ENCODE results near the gene CACNA2D2. TPM values are rescaled to one million over a fixed set of nuclear protein-coding genes. Genes with fewer than 3 reads are reported as not detected.
"Not testable (repeated sequence)": the region's sequence is repeated elsewhere in the genome, so short reads cannot be mapped to it uniquely, and the experiment has no call there.

CACNA2D2 gene
- total RNA-seq, 1 donor from 2014 or later: 5.0 TPM

GRCh38 chr3:50517721-50518206 is 14.3 kb upstream of the CACNA2D2 start:
- Mint-ChIP-seq H3K9me3 (ENCODE audit: unreplicated experiment) (peaks cover 10% of the 10 kb centered on the region), H3K4me3 (ENCODE audit: unreplicated experiment) (no peak overlapping the region), H3K27me3 (ENCODE audit: unreplicated experiment) (peaks cover 8% of the 10 kb centered on the region), H3K36me3 (ENCODE audit: unreplicated experiment) (no peaks in the 10 kb centered on the region), H3K27ac (ENCODE audit: unreplicated experiment) (no peak overlapping the region), H3K4me1 (ENCODE audit: low read depth, unreplicated experiment) (peaks cover 50% of the 10 kb centered on the region)
- DNase-seq: no peak
- TF ChIP-seq CTCF (IDR thresholded peaks at IDR 0.05; ENCODE audit: partially characterized antibody, unreplicated experiment): no peak

GRCh38 chr3:50516440-50516871 is 13.0 kb upstream of the CACNA2D2 start:
- H3K36me3 Mint-ChIP-seq (ENCODE audit: unreplicated experiment): no peaks in the 10 kb centered on the region
- peaks cover 41% of the 10 kb centered on the region for H3K4me1 Mint-ChIP-seq (ENCODE audit: low read depth, unreplicated experiment)
- TF ChIP-seq CTCF (IDR thresholded peaks at IDR 0.05; ENCODE audit: partially characterized antibody, unreplicated experiment): no peak
- peaks cover 7% of the 10 kb centered on the region for H3K9me3 Mint-ChIP-seq (ENCODE audit: unreplicated experiment)
- peak overlapping the region; percentile 66 for H3K27ac Mint-ChIP-seq (ENCODE audit: unreplicated experiment)
- DNase-seq: peak; percentile 48
- H3K27me3 Mint-ChIP-seq (ENCODE audit: unreplicated experiment): peaks cover 9% of the 10 kb centered on the region
- peak overlapping the region; percentile 59 for H3K4me3 Mint-ChIP-seq (ENCODE audit: unreplicated experiment)

- Mint-ChIP-seq H3K27me3 (ENCODE audit: unreplicated experiment) (peaks cover 9% of the 10 kb centered on the region), H3K27ac (ENCODE audit: unreplicated experiment) (no peak overlapping the region), H3K9me3 (ENCODE audit: unreplicated experiment) (peaks cover 7% of the 10 kb centered on the region), H3K36me3 (ENCODE audit: unreplicated experiment) (no peaks in the 10 kb centered on the region), H3K4me3 (ENCODE audit: unreplicated experiment) (no peak overlapping the region), H3K4me1 (ENCODE audit: low read depth, unreplicated experiment) (peaks cover 36% of the 10 kb centered on the region)
- TF ChIP-seq CTCF (IDR thresholded peaks at IDR 0.05; ENCODE audit: partially characterized antibody, unreplicated experiment): no peak
- peak; percentile 53 for DNase-seq
Measured at GRCh38 chr3:50515565-50516439, 12.4 kb upstream of the CACNA2D2 start.

GRCh38 chr3:50512908-50513307 is 9.5 kb upstream of the CACNA2D2 start:
- H3K27ac Mint-ChIP-seq (ENCODE audit: unreplicated experiment); H3K27me3 Mint-ChIP-seq (ENCODE audit: unreplicated experiment); DNase-seq; H3K9me3 Mint-ChIP-seq (ENCODE audit: unreplicated experiment); H3K36me3 Mint-ChIP-seq (ENCODE audit: unreplicated experiment); H3K4me3 Mint-ChIP-seq (ENCODE audit: unreplicated experiment): not testable (repeated sequence)
- H3K4me1 Mint-ChIP-seq (ENCODE audit: low read depth, unreplicated experiment): peaks cover 19% of the 10 kb centered on the region

- H3K9me3 Mint-ChIP-seq (ENCODE audit: unreplicated experiment): peaks cover 5% of the 10 kb centered on the region
- no peaks in the 10 kb centered on the region for H3K36me3 Mint-ChIP-seq (ENCODE audit: unreplicated experiment)
- no peak overlapping the region for H3K4me3 Mint-ChIP-seq (ENCODE audit: unreplicated experiment)
- H3K27me3 Mint-ChIP-seq (ENCODE audit: unreplicated experiment): peaks cover 2% of the 10 kb centered on the region
- DNase-seq: no peak
- H3K4me1 Mint-ChIP-seq (ENCODE audit: low read depth, unreplicated experiment): peaks cover 16% of the 10 kb centered on the region
- TF ChIP-seq CTCF (IDR thresholded peaks at IDR 0.05; ENCODE audit: partially characterized antibody, unreplicated experiment): no peak
- no peak overlapping the region for H3K27ac Mint-ChIP-seq (ENCODE audit: unreplicated experiment)
Measured at GRCh38 chr3:50512131-50512530, 8.7 kb upstream of the CACNA2D2 start.

All from glutamatergic neuron (in vitro differentiated cells).